Measurements from ENCODE around the gene GPR171.

DNA sequence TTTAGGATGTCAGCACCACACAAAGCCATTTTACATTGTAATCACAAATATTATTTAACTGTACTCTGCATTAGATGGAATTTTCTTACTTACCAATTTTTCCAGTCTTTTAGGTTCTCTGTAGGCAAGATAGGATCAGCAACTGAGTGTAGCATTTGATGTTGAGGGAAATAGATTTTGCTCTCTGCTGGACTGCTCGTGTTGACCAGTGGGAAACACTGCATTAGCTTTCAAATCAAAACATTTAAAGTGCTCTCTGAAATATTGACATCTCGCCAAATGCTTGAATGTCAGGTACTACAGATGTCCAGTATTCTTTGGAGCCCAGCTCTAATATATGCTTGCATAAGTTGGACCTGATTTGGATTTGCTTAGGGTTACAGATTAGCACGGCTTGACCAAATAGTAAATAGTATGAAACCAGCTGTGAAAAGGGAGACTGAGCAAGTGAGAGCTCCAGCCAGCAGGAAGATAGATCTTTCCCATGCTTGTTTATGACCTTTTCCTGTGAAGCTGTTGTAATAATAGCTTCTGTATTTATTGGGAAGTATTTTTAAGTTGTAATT is 45.8 kb upstream of the GPR171 start:
- TF ChIP-seq EZH2 (IDR thresholded peaks at IDR 0.05; ENCODE audit: borderline replicate concordance, low read length) = no peak
- TF ChIP-seq, protein P1, sequence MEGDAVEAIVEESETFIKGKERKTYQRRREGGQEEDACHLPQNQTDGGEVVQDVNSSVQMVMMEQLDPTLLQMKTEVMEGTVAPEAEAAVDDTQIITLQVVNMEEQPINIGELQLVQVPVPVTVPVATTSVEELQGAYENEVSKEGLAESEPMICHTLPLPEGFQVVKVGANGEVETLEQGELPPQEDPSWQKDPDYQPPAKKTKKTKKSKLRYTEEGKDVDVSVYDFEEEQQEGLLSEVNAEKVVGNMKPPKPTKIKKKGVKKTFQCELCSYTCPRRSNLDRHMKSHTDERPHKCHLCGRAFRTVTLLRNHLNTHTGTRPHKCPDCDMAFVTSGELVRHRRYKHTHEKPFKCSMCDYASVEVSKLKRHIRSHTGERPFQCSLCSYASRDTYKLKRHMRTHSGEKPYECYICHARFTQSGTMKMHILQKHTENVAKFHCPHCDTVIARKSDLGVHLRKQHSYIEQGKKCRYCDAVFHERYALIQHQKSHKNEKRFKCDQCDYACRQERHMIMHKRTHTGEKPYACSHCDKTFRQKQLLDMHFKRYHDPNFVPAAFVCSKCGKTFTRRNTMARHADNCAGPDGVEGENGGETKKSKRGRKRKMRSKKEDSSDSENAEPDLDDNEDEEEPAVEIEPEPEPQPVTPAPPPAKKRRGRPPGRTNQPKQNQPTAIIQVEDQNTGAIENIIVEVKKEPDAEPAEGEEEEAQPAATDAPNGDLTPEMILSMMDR (conservative IDR thresholded peaks at IDR 0.05 in 1 of 2, IDR thresholded peaks at IDR 0.05 in 1 of 2; ENCODE audit: extremely low read depth in 1 of 2, insufficient read depth in 1 of 2, low read depth in 1 of 2, low read length in 2 of 2) = no peak
